H1 (cell line): ENCODE data around the gene EMC7. TPM values are rescaled to one million over a fixed set of nuclear protein-coding genes. Genes with fewer than 3 reads are reported as not detected.
A peak's percentile ranks its signal among the peaks of the same experiment; 100 is the strongest.

Source experiments
- CTCF ChIA-PET: fragments of 300-600 bp; sonication (Branson Sonifier 250); formaldehyde crosslinking; loops from one replicate; lab custom pipeline; 2021; ENCODE audit not compliant: partially characterized antibody; lab: Charles Lee
- POLR2A ChIA-PET: fragments of 300-600 bp; sonication (Branson Sonifier 250); formaldehyde crosslinking; loops from one replicate; lab custom pipeline; 2021; ENCODE audit warnings: inconsistent platforms; ENCODE audit not compliant: partially characterized antibody; lab: Charles Lee
- DNase-seq, 2 experiments: peaks; one replicate each; pipeline versions ENCODE4 v3.0.0 to v3.0.0-alpha.2; 2010 to 2022; ENCODE audit warnings: low spot score in 2 of 2, low read depth in 1 of 2, mixed read lengths in 1 of 2
- FAIRE-seq: peaks from 2 replicates; lab custom pipeline; 2011; peaks lifted over from hg19 to GRCh38; lab: Jason Lieb, UNC
- H2AFZ ChIP-seq: 2 replicates; pipeline ENCODE4 v1.8.1; 2012; ENCODE audit warnings: low read length, inconsistent platforms
- H2AK5ac ChIP-seq: 2 replicates; pipeline ENCODE4 v1.6.1; 2013; ENCODE audit warnings: low read depth, low read length
- H2BK120ac ChIP-seq: replicated peaks from 2 replicates; pipeline ENCODE3; 2013; ENCODE audit warnings: low read depth, low read length, inconsistent platforms
- H2BK12ac ChIP-seq: 2 replicates; pipeline ENCODE4 v1.6.1; 2013; ENCODE audit warnings: low read depth, low read length
- H2BK15ac ChIP-seq: 2 replicates; pipeline ENCODE4 v1.6.1; 2013; ENCODE audit warnings: low read length
- H2BK20ac ChIP-seq: 2 replicates; pipeline ENCODE4 v1.6.1; 2013; ENCODE audit warnings: low read length
- H2BK5ac ChIP-seq: 2 replicates; pipeline ENCODE4 v1.6.1; 2013; ENCODE audit warnings: low read depth, low read length
- H3K14ac ChIP-seq: 2 replicates; pipeline ENCODE4 v1.6.1; 2013; ENCODE audit warnings: inconsistent platforms; ENCODE audit not compliant: insufficient read length
- H3K18ac ChIP-seq: 2 replicates; pipeline ENCODE4 v1.6.1; 2013; ENCODE audit warnings: low read length; ENCODE audit errors: extremely low read depth
- H3K23ac ChIP-seq: 2 replicates; pipeline ENCODE4 v1.6.1; 2013; ENCODE audit warnings: inconsistent platforms; ENCODE audit not compliant: insufficient read length
- H3K23me2 ChIP-seq: 2 replicates; pipeline ENCODE4 v1.6.1; 2013; ENCODE audit warnings: low read depth, low read length
- H3K27ac ChIP-seq: 2 replicates; pipeline ENCODE4 v1.6.1; 2011; ENCODE audit warnings: low read depth, low read length, inconsistent platforms
- H3K27me3 ChIP-seq, 4 experiments: replicated peaks in 1 of 4; 1 replicate in 1 of 4; 2 replicates in 3 of 4; pipeline versions ENCODE4 v1.6.1 to v1.8.1; 2011 to 2013; ENCODE audit warnings: low read length in 3 of 4, mild to moderate bottlenecking in 3 of 4, inconsistent platforms in 2 of 4, mixed read lengths in 2 of 4, moderate library complexity in 1 of 4; ENCODE audit not compliant: control insufficient read depth in 3 of 4, insufficient read depth in 3 of 4; ENCODE audit errors: extremely low read depth in 1 of 4
- H3K36me3 ChIP-seq, 4 experiments: 2 replicates each; pipeline versions ENCODE4 v1.6.1 to v1.8.1; 2011 to 2013; ENCODE audit warnings: mild to moderate bottlenecking in 4 of 4, low read length in 3 of 4, moderate library complexity in 2 of 4, control low read depth in 1 of 4, inconsistent platforms in 1 of 4; ENCODE audit not compliant: insufficient read depth in 4 of 4, control insufficient read depth in 2 of 4
- H3K4ac ChIP-seq: replicated peaks from 2 replicates; pipeline ENCODE3; 2013; ENCODE audit warnings: low read length, low read depth, mixed read lengths, inconsistent platforms; ENCODE audit not compliant: insufficient read length
- H3K4me1 ChIP-seq, 4 experiments: replicated peaks in 1 of 4; 1 replicate in 1 of 4; 2 replicates in 3 of 4; pipeline versions ENCODE4 v1.6.1 to v1.8.1; 2011 to 2013; ENCODE audit warnings: low read length in 3 of 4, inconsistent platforms in 2 of 4, mixed read lengths in 1 of 4; ENCODE audit not compliant: insufficient read depth in 4 of 4, control insufficient read depth in 3 of 4
- H3K4me2 ChIP-seq, 2 experiments: 2 replicates each; pipeline versions ENCODE4 v1.6.1 to v1.8.1; 2011 to 2013; ENCODE audit warnings: low read depth in 2 of 2, low read length in 2 of 2, control low read depth in 1 of 2, inconsistent platforms in 1 of 2, mild to moderate bottlenecking in 1 of 2; ENCODE audit not compliant: insufficient read depth in 1 of 2
- H3K4me3 ChIP-seq, 4 experiments: fragments of 200-600, 300-600 bp in 1 of 4; sonication (generic), shearing (Covaris generic), sonication (Bioruptor Twin) in 1 of 4; 2 replicates each; pipeline versions ENCODE4 v1.5.1 to v1.8.1; 2011 to 2016; ENCODE audit warnings: low read length in 4 of 4, low read depth in 3 of 4, control low read depth in 2 of 4, inconsistent platforms in 2 of 4, mild to moderate bottlenecking in 2 of 4, mixed read lengths in 1 of 4, moderate library complexity in 1 of 4; ENCODE audit not compliant: insufficient read depth in 2 of 4; ENCODE audit errors: extremely low read depth in 1 of 4
- H3K56ac ChIP-seq: replicated peaks from 2 replicates; pipeline ENCODE3; 2013; ENCODE audit warnings: low read depth, mild to moderate bottlenecking, mixed read lengths, low read length, inconsistent platforms; ENCODE audit not compliant: insufficient read length
- H3K79me1 ChIP-seq: 2 replicates; pipeline ENCODE4 v1.6.1; 2013; ENCODE audit warnings: low read depth, low read length, control low read depth
- H3K79me2 ChIP-seq, 2 experiments: 2 replicates each; pipeline versions ENCODE4 v1.6.1 to v1.8.1; 2012 to 2013; ENCODE audit warnings: low read length in 2 of 2, mild to moderate bottlenecking in 2 of 2, inconsistent platforms in 1 of 2; ENCODE audit not compliant: insufficient read depth in 2 of 2, control insufficient read depth in 1 of 2
- H3K9ac ChIP-seq, 4 experiments: replicated peaks in 1 of 4; 1 replicate in 1 of 4; 2 replicates in 3 of 4; pipeline versions ENCODE4 v1.6.1 to v1.8.1; 2011 to 2013; ENCODE audit warnings: low read depth in 3 of 4, low read length in 3 of 4, control low read depth in 2 of 4, mild to moderate bottlenecking in 2 of 4, moderate library complexity in 2 of 4, inconsistent platforms in 1 of 4; ENCODE audit errors: extremely low read depth in 1 of 4
- H3K9me3 ChIP-seq, 2 experiments: 2 replicates each; pipeline versions ENCODE4 v1.6.1 to v1.8.1; 2012 to 2013; ENCODE audit warnings: mild to moderate bottlenecking in 2 of 2, moderate library complexity in 2 of 2, control low read depth in 1 of 2, inconsistent platforms in 1 of 2, low read depth in 1 of 2, low read length in 1 of 2, mixed read lengths in 1 of 2; ENCODE audit not compliant: insufficient read depth in 2 of 2
- H4K20me1 ChIP-seq, 2 experiments: replicated peaks in 1 of 2; 2 replicates each; pipeline versions ENCODE3 to v1.8.1; 2011 to 2013; ENCODE audit warnings: inconsistent platforms in 2 of 2, low read length in 2 of 2, mild to moderate bottlenecking in 1 of 2; ENCODE audit not compliant: insufficient read depth in 2 of 2, control insufficient read depth in 1 of 2
- H4K5ac ChIP-seq: 2 replicates; pipeline ENCODE4 v1.6.1; 2013; ENCODE audit warnings: low read length, low read depth, mixed read lengths, inconsistent platforms; ENCODE audit not compliant: insufficient read length
- H4K8ac ChIP-seq: 2 replicates; pipeline ENCODE4 v1.8.0; 2013; ENCODE audit warnings: mild to moderate bottlenecking, moderate library complexity, low read length, inconsistent platforms; ENCODE audit not compliant: insufficient read depth; ENCODE audit errors: extremely low read depth
- H4K91ac ChIP-seq: replicated peaks from 2 replicates; pipeline ENCODE3; 2013; ENCODE audit warnings: low read length, mixed read lengths, inconsistent platforms; ENCODE audit not compliant: insufficient read length
- SAP30 ChIP-seq: fragments of 300-600 bp; sonication (generic); IDR thresholded peaks from 2 replicates; pipeline ENCODE4 v1.7.1; 2012; ENCODE audit warnings: low read length, moderate library complexity, mild to moderate bottlenecking, inconsistent platforms; ENCODE audit not compliant: insufficient read depth, insufficient replicate concordance
- WGBS, 2 experiments: shearing (Covaris generic) in 1 of 2; methylation state at CpG; one replicate each; pipeline versions ENCODE4 v1.1.6 to v1.1.7; 2013 to 2015; ENCODE audit warnings: low lambda C conversion rate in 2 of 2, mixed read lengths in 2 of 2, inconsistent platforms in 1 of 2, low coverage in 1 of 2, missing lambda C conversion rate in 1 of 2; ENCODE audit not compliant: insufficient replicate concordance in 2 of 2, insufficient coverage in 1 of 2, insufficient read length in 1 of 2; ENCODE audit errors: extremely low coverage in 1 of 2, missing lambda C conversion rate in 1 of 2; 5-methylcytosine and 5-hydroxymethylcytosine counted together
- polyA plus RNA-seq, 7 experiments: library from polyadenylated mRNA; depleted of rRNA in 3 of 7; stranded (reverse) in 5 of 7; unstranded in 2 of 7; fragments of >200 nt in 5 of 7; fragments of 200-250 nt in 2 of 7; gene quantifications; 1 replicate in 5 of 7; 2 replicates in 1 of 7; 4 replicates in 1 of 7; pipeline versions ENCODE4 v1.2.1 to v1.2.3, GENCODE V29; 2011 to 2013; ENCODE audit warnings: missing spikeins in 2 of 7, mixed read lengths in 2 of 7
- total RNA-seq: library from RNA; stranded (reverse); fragmentation: NEBNext Ultra II Directional; extraction: Animal tissue kit (Norgen Biotek cat#: 25700); gene quantifications from 2 replicates; pipeline ENCODE4 v1.2.1, GENCODE V29; 2021
- TF ChIP-seq, protein P1 (sequence below): IDR thresholded peaks from 2 replicates; pipeline ENCODE4 v1.6.1; 2012; ENCODE audit warnings: inconsistent platforms

The EMC7 gene
- total and polyA plus RNA-seq, 2 of the 8 experiments (the other 6 are each of a cell fraction or from before 2014, with no cell fraction given): 29.0 to 39.0 TPM

DNA sequence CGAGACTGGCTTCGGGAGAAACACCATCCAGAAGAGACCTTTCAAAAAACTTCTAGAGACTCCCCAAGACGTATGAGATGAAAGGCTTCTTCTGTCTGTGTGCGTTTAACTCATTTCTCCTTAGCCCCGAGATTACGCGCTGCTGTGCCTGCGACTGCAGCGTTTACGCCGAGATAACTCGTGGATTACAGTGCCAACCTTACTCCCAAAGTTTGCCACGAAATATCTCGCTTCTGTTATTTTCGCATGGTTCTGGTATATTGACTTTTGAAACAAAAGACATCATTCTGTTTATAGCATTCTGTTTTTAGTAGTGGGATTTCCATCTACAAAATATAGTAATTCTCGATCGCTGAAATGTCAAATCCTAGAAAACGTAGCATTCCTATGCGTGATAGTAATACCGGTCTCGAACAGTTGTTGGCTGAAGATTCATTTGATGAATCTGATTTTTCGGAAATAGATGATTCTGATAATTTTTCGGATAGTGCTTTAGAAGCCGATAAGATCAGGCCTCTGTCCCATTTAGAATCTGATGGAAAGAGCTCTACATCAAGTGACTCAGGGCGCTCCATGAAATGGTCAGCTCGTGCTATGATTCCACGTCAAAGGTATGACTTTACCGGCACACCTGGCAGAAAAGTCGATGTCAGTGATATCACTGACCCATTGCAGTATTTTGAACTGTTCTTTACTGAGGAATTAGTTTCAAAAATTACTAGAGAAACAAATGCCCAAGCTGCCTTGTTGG lies 688 bp upstream of the EMC7 start:
- no peak overlapping the region for H4K91ac ChIP-seq
- POLR2A ChIA-PET: interaction anchor here (0.6 to 2.2 kb wide), 6 partner anchors 8 to 343 kb away, joined by 3 to 10 read pairs (median 4); partner anchors contain the start of genes EMC4, KATNBL1 and LPCAT4
- H3K23ac ChIP-seq: no peak overlapping the region
- no peak overlapping the region for H3K18ac ChIP-seq
- no peak overlapping the region for H4K5ac ChIP-seq
- H3K36me3 ChIP-seq: no peaks in the 10 kb centered on the region
- peak overlapping the region in 3 of 4 experiments; percentile 26 to 72 (median 48); a peak in 4 of 7 replicates for H3K9ac ChIP-seq
- no peak overlapping the region for H3K27ac ChIP-seq
- 0 out of 2 replicates have a peak overlapping the region, but pooled peaks have one; percentile 23 for H2BK12ac ChIP-seq
- H3K4ac ChIP-seq: no peak overlapping the region
- TF ChIP-seq, protein P1, sequence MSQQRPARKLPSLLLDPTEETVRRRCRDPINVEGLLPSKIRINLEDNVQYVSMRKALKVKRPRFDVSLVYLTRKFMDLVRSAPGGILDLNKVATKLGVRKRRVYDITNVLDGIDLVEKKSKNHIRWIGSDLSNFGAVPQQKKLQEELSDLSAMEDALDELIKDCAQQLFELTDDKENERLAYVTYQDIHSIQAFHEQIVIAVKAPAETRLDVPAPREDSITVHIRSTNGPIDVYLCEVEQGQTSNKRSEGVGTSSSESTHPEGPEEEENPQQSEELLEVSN: no peak
- peak; percentile 62 for TF ChIP-seq SAP30
- TF ChIP-seq, all 59 proteins: peak for 1
- Histone ChIP-seq H4K8ac (peak overlapping the region; percentile 69; the same call in 1 of the 2 replicates), H2AFZ (peak overlapping the region; percentile 87), H2AK5ac (no peak overlapping the region), H2BK5ac (peak overlapping the region; percentile 67; the same call in 1 of the 2 replicates), H3K23me2 (peaks cover 8% of the 10 kb centered on the region), H2BK15ac (no peak overlapping the region), H3K9me3 (no peaks in the 10 kb centered on the region), H3K79me2 (peaks cover 0 to 35% of the 10 kb centered on the region in 2 experiments; a peak in 2 of 4 replicates), H3K79me1 (no peaks in the 10 kb centered on the region), H3K4me1 (peaks cover 0 to 4% (median 0%) of the 10 kb centered on the region in 4 experiments; a peak in 2 of 7 replicates), H3K27me3 (no peaks in the 10 kb centered on the region), H3K4me3 (peak overlapping the region; percentile 84 to 100 (median 98)), H4K20me1 (no peaks in the 10 kb centered on the region), H3K4me2 (peak overlapping the region; percentile 77 to 93), H3K14ac (no peak overlapping the region), H3K56ac (no peak overlapping the region), H2BK20ac (no peak overlapping the region), H2BK120ac (no peak overlapping the region)
- no peak for DNase-seq
- WGBS, 2 experiments: 32% methylated on average over 29 of the region's 29 CpGs; no CpG with 5 or more reads in 1 of the 2 experiments
- CTCF ChIA-PET: interaction anchor here (0.7 to 1.3 kb wide), 6 partner anchors 30 to 241 kb away, joined by 3 to 4 read pairs (median 3); partner anchors contain the start of genes KATNBL1, NOP10 and NUTM1
- FAIRE-seq: no peak
